SIG-M5 treated with dmso at 0.1 percent for 504 hours (cell line): Measurements from ENCODE around the gene PRRT4.
A peak's percentile ranks its signal among the peaks of the same experiment; 100 is the strongest.

Source experiments
- DNase-seq: peaks from one replicate; lab custom pipeline; 2025; ENCODE audit not compliant: unreplicated experiment; lab: John Stamatoyannopoulos, UW

The PRRT4 gene

GRCh38 chr7:128376077-128376476 is 14.6 kb upstream of the PRRT4 start:
- DNase-seq: no peak

GRCh38 chr7:128374041-128374440 is 12.6 kb upstream of the PRRT4 start:
- DNase-seq: no peak

- no peak for DNase-seq
Observed at GRCh38 chr7:128373606-128374005, 12.1 kb upstream of the PRRT4 start.

GRCh38 chr7:128370491-128370890 is 9.0 kb upstream of the PRRT4 start:
- DNase-seq: no peak

GRCh38 chr7:128366986-128367385 is 5.5 kb upstream of the PRRT4 start:
- DNase-seq: no peak

- DNase-seq: no peak
Observed at GRCh38 chr7:128366300-128366699, 4.8 kb upstream of the PRRT4 start.

- DNase-seq: no peak
Observed at GRCh38 chr7:128365432-128365831, 3.9 kb upstream of the PRRT4 start.

GRCh38 chr7:128364166-128364870 is 2.8 kb upstream of the PRRT4 start:
- no peak for DNase-seq

- DNase-seq: no peak
Observed at GRCh38 chr7:128363261-128363721, 1.8 kb upstream of the PRRT4 start.

- no peak for DNase-seq
Observed at GRCh38 chr7:128362670-128363069, 1.2 kb upstream of the PRRT4 start.

- DNase-seq: no peak
Observed at GRCh38 chr7:128360359-128360678, 1.2 kb downstream of the PRRT4 start.

- no peak for DNase-seq
Observed at GRCh38 chr7:128359939-128360338, 1.6 kb downstream of the PRRT4 start.

GRCh38 chr7:128359336-128359735 is 2.2 kb downstream of the PRRT4 start:
- DNase-seq: no peak

- DNase-seq: peak; percentile 79
Observed at GRCh38 chr7:128358233-128358632, 3.3 kb downstream of the PRRT4 start.

GRCh38 chr7:128357217-128357613 is 4.3 kb downstream of the PRRT4 start:
- DNase-seq: no peak

GRCh38 chr7:128356546-128357216 is 4.8 kb downstream of the PRRT4 start:
- DNase-seq: no peak

- DNase-seq: no peak
Observed at GRCh38 chr7:128353610-128354009, 7.9 kb downstream of the PRRT4 start.

GRCh38 chr7:128353189-128353588 is 8.3 kb downstream of the PRRT4 start:
- no peak for DNase-seq

- DNase-seq: no peak
Observed at GRCh38 chr7:128352636-128353035, 8.9 kb downstream of the PRRT4 start.

GRCh38 chr7:128352153-128352537 is 9.3 kb downstream of the PRRT4 start:
- no peak for DNase-seq

- DNase-seq: no peak
Observed at GRCh38 chr7:128351296-128352152, 10.0 kb downstream of the PRRT4 start.
